HCEC 1CT (cell line): ENCODE data around the gene SHQ1.
"Not testable (repeated sequence)": the region's sequence is repeated elsewhere in the genome, so short reads cannot be mapped to it uniquely, and the experiment has no call there.

Source experiments
- DNase-seq: peaks from one replicate; pipeline ENCODE4 v3.0.0-alpha.2; 2017

The SHQ1 gene

GRCh38 chr3:72710471-72710870, 137.8 kb downstream of the SHQ1 start:
- DNase-seq, result not testable (repeated sequence)

- DNase-seq, result no peak
Observed at GRCh38 chr3:72708441-72708840, 139.8 kb downstream of the SHQ1 start.

- DNase-seq, result no peak
Observed at GRCh38 chr3:72702997-72703396, 145.2 kb downstream of the SHQ1 start.

- no peak for DNase-seq
Observed at GRCh38 chr3:72702390-72702789, 145.9 kb downstream of the SHQ1 start.

- DNase-seq, result no peak
Observed at GRCh38 chr3:72700106-72700505, 148.1 kb downstream of the SHQ1 start.

- no peak for DNase-seq
Observed at GRCh38 chr3:72699631-72700030, 148.6 kb downstream of the SHQ1 start.
